Measurements from ENCODE around the gene TGFBR1.
A peak's percentile ranks its signal among the peaks of the same experiment; 100 is the strongest.
"Not testable (repeated sequence)": the region's sequence is repeated elsewhere in the genome, so short reads cannot be mapped to it uniquely, and the experiment has no call there.

The TGFBR1 gene

DNA sequence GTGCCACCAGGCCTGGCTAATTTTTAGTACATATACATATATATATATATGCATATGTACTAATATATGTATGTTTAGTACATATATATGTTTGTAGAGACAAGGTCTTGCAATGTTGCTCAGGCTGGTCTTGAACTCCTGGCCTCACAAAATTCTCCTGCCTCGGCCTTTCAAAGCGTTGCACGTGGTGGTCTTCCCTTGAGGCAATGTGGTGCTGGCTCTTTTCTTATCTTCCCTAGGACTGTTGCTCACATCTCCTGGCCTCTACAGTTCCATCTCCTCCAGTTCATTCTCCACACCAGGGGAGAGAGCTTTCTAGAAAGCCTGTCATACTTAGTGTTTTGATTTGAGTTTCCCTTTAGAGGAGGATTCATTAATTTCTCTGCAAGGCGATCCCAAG lies 28.9 kb upstream of the TGFBR1 start:
- no peak for DNase-seq (ENCODE audit: low read depth)

DNA sequence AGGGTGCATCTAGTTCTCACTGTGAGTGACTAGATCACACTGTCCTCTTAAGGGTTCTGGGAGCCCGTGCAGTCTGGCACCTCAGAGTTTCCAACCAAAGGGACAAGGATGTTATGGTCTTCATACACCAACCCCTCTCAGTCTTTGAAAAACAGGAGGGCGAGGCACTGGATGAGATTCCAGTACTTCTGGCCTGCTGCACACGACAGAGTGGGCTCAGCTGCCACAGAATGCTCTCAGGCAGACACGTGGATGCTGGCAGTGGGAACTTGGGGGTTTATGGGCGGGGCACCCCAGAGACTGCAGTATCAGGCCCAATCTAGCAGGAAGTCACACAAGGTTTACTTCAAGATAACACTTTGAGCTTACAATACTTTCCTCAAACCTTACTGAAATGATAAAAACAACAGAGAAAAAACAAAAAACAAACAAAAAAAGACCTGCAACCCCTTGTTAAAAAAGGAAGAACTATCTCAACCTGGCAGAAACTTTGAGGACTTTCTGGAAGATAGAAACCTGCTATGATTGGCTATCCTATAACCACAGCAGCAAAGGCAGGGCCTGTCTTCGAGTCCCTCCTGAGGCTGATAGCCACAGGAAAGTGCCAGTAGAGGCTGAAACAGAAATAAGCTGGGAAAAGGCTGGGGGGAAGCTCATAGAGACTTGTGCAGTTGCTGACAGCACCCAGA lies 28.3 kb upstream of the TGFBR1 start:
- DNase-seq (ENCODE audit: low read depth) = no peak

DNA sequence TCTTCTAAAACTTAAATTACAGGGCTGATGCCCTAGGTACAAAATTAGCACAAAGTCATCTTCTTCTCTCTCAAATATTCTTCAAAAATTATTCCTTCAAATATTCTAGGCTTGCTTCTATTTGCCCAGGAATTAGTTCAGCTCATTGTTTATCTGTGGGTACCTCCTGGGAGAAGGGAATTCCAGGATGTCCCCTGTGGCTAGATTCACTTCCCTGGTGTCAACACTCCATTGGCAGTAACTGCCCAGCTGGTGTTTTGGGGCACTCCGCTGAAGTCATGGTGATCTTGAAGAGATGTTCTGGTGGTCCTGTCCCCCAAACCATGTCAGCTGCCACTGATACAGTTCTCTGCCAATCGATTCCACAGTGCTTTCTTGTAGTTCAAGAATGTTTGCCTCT lies 26.2 kb upstream of the TGFBR1 start:
- no peak for DNase-seq (ENCODE audit: low read depth)

DNA sequence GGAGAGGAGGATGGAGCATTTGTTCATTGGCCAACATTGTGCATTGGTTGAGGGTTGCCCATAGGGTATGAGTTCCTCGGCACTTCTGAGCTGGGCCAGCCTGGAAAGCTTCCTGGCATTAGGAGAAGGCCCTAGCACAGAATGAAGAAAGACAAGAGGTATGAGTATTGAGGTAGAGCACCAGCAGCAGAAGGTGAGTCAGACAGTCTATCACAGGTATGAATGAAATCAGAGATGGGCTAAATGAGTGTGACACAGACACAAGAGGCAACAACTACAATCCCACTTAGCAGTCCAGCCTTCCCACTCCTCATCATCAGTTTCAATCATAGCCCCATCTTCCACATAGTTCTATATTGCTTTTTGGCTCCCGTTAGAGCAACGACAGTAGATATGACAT lies 25.4 kb upstream of the TGFBR1 start:
- no peak for DNase-seq (ENCODE audit: low read depth)

DNA sequence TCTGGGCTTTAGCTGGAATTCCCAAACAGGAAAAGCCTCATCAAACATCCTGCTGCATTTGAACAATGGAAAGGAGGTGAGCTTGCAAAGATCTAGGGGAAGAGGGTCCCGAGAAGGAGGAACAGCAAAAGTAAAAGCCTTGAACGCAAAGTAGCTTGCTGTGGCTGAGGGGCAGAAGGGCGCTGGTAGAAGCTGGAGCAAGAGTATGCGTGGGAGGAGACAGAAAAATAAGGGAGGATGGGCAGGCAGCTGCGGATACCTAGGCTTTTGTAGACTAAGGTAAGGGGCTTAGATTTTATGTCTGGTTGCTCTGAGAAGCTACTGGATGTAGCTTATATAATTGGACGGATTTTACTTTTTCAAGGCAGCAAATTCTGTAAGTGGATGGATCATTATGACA lies 21.9 kb upstream of the TGFBR1 start:
- no peak for DNase-seq (ENCODE audit: low read depth)

DNA sequence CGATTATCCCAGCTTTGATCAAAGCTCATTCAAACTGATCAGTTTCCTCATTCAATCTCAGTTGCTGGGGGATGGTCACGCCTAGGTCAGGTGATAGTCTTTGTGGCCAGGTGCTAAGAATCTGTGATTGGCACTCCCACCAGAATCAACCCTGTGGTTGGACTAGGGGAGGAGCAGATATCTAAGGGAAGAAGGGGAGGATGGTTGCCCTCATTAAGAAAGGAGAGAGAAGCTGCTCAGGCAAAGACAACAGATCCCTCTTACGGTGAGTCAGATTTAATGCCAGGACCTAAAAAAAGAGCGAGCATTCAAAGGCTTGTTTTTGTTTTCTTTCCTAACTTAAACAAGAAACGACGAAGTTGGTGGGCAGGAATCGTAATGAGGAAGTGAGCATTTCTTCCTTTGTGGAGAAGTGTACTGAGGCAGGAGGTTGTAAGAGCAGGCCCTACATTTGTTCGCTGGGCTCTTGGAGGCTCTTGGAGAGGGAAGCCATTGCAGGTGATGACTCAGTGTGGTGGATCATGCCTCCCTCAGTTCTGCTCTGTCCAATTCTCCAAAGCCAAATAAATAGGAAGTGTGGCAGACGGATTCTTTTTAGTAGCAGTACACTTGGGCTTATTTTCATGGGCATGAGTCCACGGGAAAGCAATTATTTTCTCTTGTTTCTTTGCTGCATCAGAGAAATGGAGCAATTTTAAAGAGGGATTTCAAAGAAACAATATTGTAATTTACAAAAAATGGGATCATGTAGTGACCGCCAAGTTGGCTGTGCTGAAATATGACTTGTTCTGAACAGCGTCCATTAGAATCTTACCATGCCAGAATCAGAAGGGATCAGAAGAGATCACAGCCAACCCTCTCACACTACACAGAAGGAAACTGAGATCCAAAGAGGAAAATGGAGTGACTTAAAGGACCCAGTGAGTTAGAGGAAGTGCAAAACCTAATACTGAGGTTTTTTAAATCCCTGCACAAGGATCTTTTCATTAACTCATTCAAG lies 18.7 kb upstream of the TGFBR1 start:
- DNase-seq (ENCODE audit: low read depth) = no peak

DNA sequence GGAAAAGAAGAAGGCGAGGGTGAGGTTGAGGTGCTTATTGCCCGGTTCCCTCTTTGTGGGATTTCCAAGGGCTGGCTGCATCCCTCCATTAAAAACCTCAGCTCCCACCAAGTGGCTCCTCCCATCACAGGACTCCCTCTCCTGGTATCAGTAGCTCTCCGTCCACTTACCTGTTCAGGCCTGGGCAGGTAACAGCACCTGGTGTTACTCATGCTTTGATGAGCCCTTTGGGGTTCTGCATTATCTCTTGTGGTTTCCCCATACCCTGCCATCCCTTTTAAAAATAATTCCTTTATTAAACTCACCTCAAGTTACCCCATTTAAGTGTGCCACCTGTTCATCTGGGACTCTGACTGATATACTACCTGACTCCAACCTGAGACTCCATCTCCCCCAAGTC lies 17.5 kb upstream of the TGFBR1 start:
- DNase-seq (ENCODE audit: low read depth) = no peak

DNA sequence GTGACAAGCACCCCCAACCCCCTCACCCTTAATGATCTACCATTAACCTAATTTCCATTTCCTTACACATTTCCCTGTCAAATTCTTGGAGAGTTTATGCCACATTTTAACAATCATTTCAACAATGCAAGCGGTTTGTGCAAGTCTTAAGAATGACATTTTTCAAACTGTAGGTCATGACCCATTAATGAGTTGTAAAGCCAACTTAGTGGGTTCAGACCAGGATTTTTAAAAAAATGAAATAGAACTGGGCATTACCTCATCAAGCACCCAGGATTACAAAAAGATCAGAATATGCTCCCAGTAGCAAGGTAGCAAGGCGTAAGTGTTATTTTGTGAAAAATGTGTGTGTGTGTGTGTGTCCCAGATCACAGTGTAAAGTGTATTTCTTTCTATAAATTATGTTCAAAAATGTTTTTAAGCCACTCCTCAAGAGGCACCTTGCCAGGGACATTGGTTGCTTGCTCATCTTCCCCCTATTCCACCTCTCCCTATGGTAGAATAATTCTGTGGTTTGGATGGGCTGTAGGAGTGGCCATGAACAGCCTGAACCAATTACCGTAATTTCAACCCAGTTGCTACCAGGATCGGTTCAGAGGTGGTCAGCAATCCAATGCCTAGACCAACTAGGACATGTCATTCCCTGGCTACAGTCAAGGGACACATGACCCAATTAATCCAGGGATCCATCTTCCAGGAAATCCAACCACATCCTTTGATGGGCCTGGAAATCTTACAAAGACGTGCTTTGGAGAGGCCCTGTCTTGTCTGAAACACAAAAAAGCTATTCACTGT lies 14.4 kb upstream of the TGFBR1 start:
- DNase-seq (ENCODE audit: low read depth) = no peak

DNA sequence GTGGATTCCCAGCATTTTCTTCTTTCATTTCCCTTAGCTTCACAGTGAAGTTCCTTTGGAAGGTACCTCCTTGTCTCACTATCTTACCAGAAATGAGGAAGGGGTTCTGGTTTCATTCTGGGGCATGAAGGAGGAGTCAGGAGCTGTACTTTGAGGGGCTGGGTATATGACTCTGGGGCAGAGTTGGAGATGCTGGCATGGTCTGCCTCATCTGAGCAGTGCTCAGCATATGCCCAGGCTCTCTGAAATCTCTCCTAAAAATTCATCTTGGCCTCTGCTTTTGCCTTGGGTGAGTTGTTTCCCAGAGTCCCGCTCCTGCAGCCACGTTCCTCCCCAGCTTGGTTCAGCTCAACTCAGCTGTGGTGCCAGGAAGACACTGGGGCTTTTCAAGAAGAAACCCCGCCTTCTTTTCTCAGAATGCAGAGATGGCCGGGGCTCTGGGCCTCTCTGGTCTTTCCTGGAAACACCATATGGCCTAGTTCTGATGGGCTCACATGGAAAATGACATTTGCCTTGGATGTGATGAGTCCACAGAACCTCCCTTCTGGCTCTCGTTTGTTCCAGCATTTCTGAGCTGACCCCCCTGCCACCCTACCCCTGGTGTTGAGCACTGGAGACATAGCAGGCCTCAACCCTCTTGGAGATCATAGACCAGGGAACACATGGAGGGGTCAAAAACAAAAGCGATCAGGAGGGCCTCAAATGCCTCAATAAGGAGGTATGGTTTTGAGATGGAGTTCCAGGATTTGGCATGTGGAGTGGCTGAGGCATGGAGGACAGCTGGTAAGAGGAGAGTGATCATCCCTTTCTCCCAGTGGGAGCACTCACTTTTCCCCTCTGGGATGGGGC lies 12.0 kb upstream of the TGFBR1 start:
- no peak for DNase-seq (ENCODE audit: low read depth)

DNA sequence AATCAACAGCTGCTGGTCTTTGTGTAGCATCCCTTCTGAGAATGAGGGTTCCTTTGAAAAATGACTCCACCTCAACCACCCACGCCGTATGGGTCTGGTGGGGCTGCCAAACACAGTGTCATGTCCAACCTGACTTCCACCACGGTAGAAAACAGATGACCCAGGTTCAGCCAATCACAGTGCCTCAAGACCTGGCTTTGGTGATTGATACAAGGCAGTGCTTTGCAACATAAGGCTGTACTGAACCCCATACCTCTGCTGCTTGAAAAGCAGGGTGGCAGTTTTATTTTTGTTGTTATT lies 11.5 kb upstream of the TGFBR1 start:
- no peak for DNase-seq (ENCODE audit: low read depth)

DNA sequence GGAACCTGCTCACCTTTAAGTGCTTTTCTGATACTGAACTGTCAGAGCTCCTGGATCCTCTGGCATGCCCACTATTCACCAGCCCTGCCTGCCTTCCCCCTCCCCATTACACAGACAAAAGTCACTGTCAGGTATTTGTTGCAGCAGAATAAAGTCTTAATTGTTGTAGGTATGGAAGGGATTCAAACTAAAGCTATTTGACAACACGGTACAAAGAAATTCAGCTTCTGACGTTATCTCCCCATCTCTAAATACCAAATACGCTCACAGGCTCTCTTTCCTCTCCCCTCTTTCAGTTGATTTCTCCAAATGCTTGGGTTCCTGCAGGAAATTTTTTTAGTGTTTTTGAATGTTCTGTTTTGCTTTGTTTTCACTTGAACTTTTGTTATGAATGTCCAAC lies 9.3 kb upstream of the TGFBR1 start:
- no peak for DNase-seq (ENCODE audit: low read depth)

DNA sequence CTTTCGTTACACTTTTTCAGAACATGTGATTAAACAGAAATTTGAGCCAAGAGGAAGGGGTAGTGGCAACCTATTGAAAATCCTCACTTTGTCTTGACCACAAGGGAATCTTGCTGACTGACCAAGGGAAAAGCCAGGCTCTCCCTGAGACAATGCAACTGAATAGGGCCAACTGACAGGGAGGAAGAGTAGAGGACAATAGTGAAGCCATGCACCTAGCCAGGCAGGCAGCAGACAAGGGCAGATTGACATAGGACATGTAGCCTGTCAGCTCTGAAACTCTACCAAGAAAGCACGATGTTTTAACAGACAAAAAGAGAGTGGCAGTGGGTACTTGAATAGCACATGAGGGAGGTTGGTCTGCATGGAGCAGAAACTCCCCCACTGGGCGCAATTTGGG lies 8.5 kb upstream of the TGFBR1 start:
- no peak for DNase-seq (ENCODE audit: low read depth)

DNA sequence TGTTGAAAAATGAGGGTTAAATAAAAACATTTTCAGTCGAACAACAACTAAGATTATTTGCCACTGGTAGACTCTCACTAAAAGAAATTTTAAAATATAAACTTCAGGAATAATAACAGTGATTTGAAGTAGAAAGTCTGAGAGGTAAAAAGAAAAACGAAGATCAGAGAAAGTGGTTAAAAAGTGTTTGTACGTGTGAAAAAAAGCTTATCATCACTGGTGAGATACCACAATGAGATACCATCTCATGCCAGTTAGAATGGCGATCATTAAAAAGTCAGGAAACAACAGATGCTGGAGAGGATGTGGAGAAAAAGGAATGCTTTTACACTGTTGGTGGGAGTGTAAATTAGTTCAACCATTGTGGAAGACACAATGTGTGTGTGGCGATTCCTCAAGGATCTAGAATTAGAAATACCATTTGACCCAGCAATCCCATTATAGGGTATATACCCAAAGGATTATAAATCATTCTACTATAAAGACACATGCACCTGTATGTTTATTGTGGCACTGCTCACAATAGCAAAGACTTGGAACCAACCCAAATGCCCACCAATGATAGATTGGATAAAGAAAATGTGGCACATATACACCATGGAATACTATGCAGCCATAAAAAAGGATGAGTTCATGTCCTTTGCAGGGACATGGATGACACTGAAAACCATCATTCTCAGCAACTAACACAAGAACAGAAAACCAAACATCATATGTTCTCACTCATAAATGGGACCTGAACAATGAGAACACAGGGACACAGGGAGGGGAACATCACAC lies 4.9 kb upstream of the TGFBR1 start:
- not testable (repeated sequence) for DNase-seq (ENCODE audit: low read depth)

DNA sequence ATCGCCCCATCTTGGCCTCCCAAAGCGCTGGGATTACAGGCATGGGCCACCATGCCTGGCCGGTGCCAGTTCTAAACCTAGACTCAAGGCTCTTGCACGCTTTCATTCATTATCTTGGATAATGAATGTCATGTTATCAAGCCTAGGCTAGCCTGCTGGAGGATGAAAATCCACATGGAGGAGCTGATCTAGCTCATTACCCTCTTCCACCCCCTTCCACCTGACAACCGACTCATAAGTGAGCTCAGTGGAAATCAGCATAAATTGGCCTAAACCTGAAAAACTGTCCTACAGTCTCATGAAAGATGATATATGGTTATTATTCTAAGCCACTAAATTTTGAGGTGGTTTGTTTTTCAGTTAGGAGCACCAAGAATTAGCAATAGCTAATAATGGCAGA lies 3.6 kb upstream of the TGFBR1 start:
- no peak for DNase-seq (ENCODE audit: low read depth)

DNA sequence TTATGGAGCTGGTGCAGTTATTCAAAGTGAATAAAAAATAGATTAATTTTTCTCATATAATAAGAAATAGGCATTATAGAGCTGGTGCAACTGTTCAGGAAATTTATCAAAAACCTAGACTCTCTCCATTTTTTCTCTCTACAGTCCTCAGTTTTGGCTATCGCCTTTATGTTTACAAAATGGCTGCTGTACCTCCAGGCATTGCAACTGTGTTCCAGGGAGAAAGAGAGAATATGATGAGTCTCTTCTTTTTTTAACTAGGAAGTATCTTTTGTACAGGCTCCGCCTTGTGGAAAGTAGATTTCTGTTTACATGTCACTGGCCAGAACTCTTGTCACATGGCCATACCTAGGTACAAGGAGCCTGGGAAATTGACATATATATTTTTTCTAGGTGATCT lies 3.1 kb upstream of the TGFBR1 start:
- DNase-seq (ENCODE audit: low read depth) = no peak

DNA sequence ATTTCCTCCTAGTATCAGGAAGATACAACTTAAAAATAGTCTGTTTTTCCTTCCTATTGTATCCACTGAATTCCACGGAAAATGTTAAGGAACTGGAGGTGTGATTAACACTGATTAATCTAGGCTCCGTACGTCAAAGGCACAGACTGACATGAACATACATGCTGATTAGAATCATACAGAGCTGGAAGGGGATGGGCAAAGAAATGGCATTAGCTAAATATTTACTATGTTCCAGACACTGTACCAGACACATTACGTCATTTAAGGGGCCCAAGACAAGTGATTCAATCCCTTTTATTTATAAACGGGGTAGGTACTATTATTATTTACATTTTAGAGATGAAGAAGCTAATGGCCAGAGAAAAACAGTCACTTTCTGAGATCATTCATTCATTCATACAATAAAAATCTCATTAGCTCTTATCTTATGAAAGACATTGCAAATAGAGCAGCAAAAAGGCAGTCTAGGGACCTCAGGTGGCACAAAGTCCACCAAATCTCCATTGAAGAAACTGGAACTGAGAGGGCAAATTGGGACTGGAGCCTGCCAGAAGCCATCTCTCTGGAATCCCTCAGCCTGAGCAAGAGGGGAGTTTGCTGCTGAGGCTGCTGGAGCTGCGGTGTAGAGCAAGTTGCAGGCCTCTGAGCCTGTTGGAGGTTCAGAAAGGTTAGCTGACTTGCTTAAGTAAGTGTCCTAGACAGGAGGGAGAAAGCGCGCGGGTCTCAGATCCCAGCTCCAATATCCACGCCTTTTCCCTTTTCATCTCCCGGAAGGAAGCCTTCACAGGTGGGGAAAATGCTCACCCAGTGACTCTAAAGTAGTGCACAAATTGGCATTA lies 1.6 kb upstream of the TGFBR1 start:
- DNase-seq (ENCODE audit: low read depth) = no peak

DNA sequence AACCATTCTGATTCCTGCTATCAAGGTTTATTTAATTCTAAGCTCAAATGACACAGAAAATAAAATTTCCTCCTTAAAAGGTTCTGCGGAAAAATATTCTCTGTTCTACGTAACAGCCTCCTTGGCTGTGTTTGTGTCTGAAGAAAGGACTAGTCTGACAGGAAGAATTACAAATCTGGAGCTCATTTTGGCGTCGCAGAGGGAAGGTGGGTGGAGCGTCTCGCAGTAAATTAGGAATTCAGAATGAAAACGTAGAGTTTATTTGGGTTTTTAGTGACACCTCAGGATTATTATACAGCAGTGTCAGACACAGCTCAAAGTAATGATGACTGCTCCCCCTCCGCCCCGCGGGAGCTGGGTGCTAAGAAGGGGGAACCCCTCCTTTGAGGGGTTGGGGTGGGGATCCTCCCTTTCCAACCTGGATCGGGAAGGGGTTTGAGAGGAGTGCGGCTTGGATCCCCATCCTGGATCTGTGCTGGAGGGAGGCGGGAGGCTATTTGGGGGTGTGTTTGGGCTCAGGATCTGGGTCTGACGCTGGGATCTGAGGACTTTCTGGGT lies 933 bp upstream of the TGFBR1 start:
- DNase-seq (ENCODE audit: low read depth) = no peak

DNA sequence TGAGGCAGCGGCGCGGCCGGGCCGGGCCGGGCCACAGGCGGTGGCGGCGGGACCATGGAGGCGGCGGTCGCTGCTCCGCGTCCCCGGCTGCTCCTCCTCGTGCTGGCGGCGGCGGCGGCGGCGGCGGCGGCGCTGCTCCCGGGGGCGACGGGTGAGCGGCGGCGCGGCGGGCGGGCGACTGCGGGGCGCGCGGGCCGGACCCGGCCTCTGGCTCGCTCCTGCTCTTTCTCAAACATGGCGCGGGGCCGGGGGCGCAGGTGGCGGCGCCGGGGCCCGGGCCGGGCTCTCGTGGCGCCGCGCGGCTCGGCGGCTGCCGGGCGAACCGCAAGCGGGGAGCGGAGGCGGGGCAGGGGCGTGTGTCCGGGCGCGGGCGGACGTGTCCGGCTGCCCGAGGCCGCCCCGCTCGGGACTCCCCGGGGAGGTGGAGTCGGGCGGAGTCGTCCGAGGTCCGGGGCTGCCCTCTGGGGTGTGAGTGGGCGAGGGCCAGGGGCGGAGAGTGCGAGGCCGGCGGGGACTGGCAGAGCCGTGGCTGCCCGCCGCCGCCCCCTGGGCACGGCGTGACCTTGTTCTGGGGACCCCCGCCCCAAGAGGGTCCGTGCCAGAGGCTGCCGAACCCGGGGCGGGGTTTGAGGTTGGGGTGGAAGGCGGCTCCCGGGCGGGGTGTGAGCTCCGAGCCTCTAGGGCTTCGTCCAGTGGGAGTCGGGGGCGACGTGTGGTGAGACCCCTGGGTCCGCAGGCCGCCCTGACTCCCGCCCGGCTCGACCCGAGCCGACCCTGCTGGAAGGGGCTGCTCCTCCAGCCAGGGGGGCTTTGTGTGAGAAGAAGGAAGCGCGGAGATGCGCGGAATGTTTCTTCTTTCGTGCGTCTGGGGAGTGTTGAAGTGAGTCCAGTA lies 485 bp downstream of the TGFBR1 start:
- DNase-seq (ENCODE audit: low read depth) = peak; percentile 24

DNA sequence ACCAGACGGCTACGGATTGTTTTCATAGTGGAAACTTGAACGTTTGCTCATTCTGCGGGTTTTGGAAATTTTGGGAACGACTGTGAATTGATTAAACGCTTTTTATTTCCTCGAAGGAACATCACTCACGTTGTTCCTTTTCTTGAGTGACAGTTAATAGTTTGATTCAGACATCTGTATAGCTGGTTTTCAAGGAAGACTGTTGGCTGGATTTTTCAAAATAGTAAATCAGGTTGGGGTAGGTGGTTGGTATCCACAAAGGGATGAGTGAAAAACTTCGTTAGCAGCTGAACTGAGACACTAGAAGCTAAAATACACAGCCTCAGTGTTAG lies 1.1 kb downstream of the TGFBR1 start:
- DNase-seq (ENCODE audit: low read depth) = no peak
